Left ventricle myocardium inferior (tissue), 1 donor: Measurements from ENCODE around the gene PDZD2. TPM values are rescaled to one million over a fixed set of nuclear protein-coding genes. Genes with fewer than 3 reads are reported as not detected.

ENCODE experiments used
- DNase-seq: peaks from one replicate; pipeline ENCODE4 v3.0.0-alpha.2; 2020
- H3K27ac ChIP-seq: fragments of 200-600 bp; replicated peaks from 2 replicates; pipeline ENCODE4 v1.8.0; 2021
- H3K27me3 ChIP-seq: fragments of 200-600 bp; 2 replicates; pipeline ENCODE4 v1.8.0; 2021; ENCODE audit warnings: low read depth
- H3K36me3 ChIP-seq: fragments of 200-600 bp; 2 replicates; pipeline ENCODE4 v1.8.0; 2021
- H3K4me1 ChIP-seq: fragments of 200-600 bp; 2 replicates; pipeline ENCODE4 v1.8.0; 2021
- H3K4me3 ChIP-seq: fragments of 200-600 bp; 2 replicates; pipeline ENCODE4 v1.8.0; 2021; ENCODE audit warnings: mild to moderate bottlenecking, moderate library complexity
- H3K9me3 ChIP-seq: fragments of 200-600 bp; replicated peaks from 2 replicates; pipeline ENCODE4 v1.8.0; 2021
- CTCF ChIP-seq: fragments of 200-600 bp; IDR thresholded peaks from 2 replicates; pipeline ENCODE4 v1.8.0; 2021; ENCODE audit warnings: antibody characterized with exemption, mild to moderate bottlenecking, borderline replicate concordance
- intact Hi-C: fragments of 100-400 bp; cut with micrococcal nuclease; formaldehyde crosslinking; loops from one replicate; pipeline ENCODE4 v1.11.0; 2022
- total RNA-seq: library from RNA; stranded (reverse); fragmentation: NEBNext Ultra II Directional; extraction: Animal tissue kit (Norgen Biotek cat#: 25700); gene quantifications from one replicate; pipeline ENCODE4 v1.2.1, GENCODE V29; 2021
- donor health status: DM: no; HTN: yes; CAD: no; lungs with severe emphysema.

The PDZD2 gene
- total RNA-seq, 1 donor from 2014 or later: 120 TPM

- no peak for DNase-seq
- Histone ChIP-seq H3K4me1 (peaks cover 54% of the 10 kb centered on the region), H3K9me3 (no peaks in the 10 kb centered on the region), H3K27ac (peak overlapping the region; percentile 36), H3K27me3 (no peaks in the 10 kb centered on the region), H3K36me3 (peaks cover 46% of the 10 kb centered on the region), H3K4me3 (no peak overlapping the region)
- intact Hi-C loops: no loop called here
- TF ChIP-seq CTCF: no peak
Measured at GRCh38 chr5:32123058-32123805, 484.3 kb downstream of the PDZD2 start.

- H3K36me3 ChIP-seq: peaks cover 45% of the 10 kb centered on the region
- TF ChIP-seq CTCF: no peak
- H3K4me3 ChIP-seq: no peak overlapping the region
- H3K9me3 ChIP-seq: no peaks in the 10 kb centered on the region
- no peaks in the 10 kb centered on the region for H3K27me3 ChIP-seq
- H3K4me1 ChIP-seq: peaks cover 60% of the 10 kb centered on the region
- DNase-seq: no peak
- peak overlapping the region; percentile 36 for H3K27ac ChIP-seq
- intact Hi-C loops: no loop called here
Measured at GRCh38 chr5:32123889-32124676, 485.2 kb downstream of the PDZD2 start.

- Histone ChIP-seq H3K27ac (no peak overlapping the region), H3K36me3 (peaks cover 24% of the 10 kb centered on the region), H3K4me1 (peaks cover 86% of the 10 kb centered on the region), H3K4me3 (no peak overlapping the region), H3K9me3 (no peaks in the 10 kb centered on the region), H3K27me3 (no peaks in the 10 kb centered on the region)
- no peak for TF ChIP-seq CTCF
- intact Hi-C loops: no loop called here
- DNase-seq: no peak
Measured at GRCh38 chr5:32126691-32127090, 487.8 kb downstream of the PDZD2 start.

GRCh38 chr5:32127711-32128110 is 488.8 kb downstream of the PDZD2 start:
- H3K27me3 ChIP-seq: no peaks in the 10 kb centered on the region
- H3K27ac ChIP-seq: no peak overlapping the region
- TF ChIP-seq CTCF: no peak
- peaks cover 96% of the 10 kb centered on the region for H3K4me1 ChIP-seq
- intact Hi-C loops: no loop called here
- DNase-seq: no peak
- no peaks in the 10 kb centered on the region for H3K9me3 ChIP-seq
- H3K36me3 ChIP-seq: peaks cover 20% of the 10 kb centered on the region
- no peak overlapping the region for H3K4me3 ChIP-seq

GRCh38 chr5:32129074-32129598 is 490.2 kb downstream of the PDZD2 start:
- H3K36me3 ChIP-seq: peaks cover 28% of the 10 kb centered on the region
- H3K9me3 ChIP-seq: no peaks in the 10 kb centered on the region
- H3K27ac ChIP-seq: no peak overlapping the region
- no peak for DNase-seq
- H3K4me1 ChIP-seq: peaks cover 93% of the 10 kb centered on the region
- H3K4me3 ChIP-seq: no peak overlapping the region
- TF ChIP-seq CTCF: no peak
- H3K27me3 ChIP-seq: no peaks in the 10 kb centered on the region
- intact Hi-C loops: no loop called here
